Choroid plexus epithelial cell (primary cell): ENCODE data around the gene DTX1.

Experiments
- DNase-seq: peaks from one replicate; pipeline ENCODE4 v3.0.0-alpha.2; 2010; ENCODE audit warnings: low read depth
- H3K4me3 ChIP-seq: 2 replicates; pipeline ENCODE4 v1.5.1; 2011; ENCODE audit warnings: low read depth, mild to moderate bottlenecking, control low read depth, low read length, moderate library complexity
- TF ChIP-seq, protein P1 (sequence below): conservative IDR thresholded peaks from 2 replicates; pipeline ENCODE4 v1.5.1; 2011; ENCODE audit warnings: low read depth, mild to moderate bottlenecking, control low read depth, inconsistent platforms, low read length, moderate library complexity

The DTX1 gene

DNA sequence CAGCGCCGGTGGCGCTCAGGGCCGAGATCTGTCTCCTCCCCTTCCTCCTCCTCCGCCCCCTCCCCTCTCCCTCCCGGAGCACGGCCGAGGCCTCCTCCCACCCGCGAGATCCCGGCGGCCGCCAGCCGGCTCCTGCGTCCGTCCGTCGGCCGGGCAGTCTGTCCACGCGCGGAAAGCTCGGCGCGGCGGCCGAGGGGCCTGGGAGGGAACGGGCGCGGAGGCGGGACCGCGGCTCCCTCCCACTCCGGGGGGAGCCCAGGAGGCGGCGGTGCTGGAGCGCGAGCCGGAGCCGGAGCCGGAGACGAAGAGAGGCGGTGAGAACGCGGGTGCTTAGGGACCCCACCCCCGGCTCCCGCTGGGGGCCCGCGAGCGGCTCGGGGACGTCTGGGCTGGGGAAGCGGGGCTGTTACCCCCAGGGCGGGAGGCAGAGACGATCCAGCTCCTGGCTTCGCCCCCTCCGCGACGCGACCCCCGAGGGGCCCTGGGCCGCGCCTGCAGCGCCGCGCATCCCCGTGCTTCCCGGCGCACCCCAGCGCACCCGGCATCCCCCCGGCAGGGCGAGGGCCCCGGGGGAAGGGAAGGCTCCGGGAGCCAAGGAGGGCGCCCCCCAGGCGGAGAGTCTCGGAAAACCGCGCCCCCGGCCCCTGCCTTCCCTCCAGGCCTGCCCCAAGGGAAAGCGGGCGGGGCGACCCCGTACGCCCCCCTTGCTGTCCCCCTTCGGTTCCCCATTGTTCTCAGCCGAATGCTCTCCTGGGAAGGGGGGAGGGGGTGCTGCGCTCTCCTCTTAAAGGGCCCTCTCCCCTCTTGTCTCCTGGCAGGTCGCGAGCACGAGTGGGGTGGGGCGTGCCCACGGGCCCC is at the start of gene DTX1:
Gene DTX1 (plus strand): TSS at position 100 of the 858 bp plus-strand sequence. CDS start 1,463 bp downstream, outside the sequence.
- DNase-seq = no peak
- H3K4me3 ChIP-seq = peak within 1 kb of the TSS; percentile 29
- TF ChIP-seq, protein P1, sequence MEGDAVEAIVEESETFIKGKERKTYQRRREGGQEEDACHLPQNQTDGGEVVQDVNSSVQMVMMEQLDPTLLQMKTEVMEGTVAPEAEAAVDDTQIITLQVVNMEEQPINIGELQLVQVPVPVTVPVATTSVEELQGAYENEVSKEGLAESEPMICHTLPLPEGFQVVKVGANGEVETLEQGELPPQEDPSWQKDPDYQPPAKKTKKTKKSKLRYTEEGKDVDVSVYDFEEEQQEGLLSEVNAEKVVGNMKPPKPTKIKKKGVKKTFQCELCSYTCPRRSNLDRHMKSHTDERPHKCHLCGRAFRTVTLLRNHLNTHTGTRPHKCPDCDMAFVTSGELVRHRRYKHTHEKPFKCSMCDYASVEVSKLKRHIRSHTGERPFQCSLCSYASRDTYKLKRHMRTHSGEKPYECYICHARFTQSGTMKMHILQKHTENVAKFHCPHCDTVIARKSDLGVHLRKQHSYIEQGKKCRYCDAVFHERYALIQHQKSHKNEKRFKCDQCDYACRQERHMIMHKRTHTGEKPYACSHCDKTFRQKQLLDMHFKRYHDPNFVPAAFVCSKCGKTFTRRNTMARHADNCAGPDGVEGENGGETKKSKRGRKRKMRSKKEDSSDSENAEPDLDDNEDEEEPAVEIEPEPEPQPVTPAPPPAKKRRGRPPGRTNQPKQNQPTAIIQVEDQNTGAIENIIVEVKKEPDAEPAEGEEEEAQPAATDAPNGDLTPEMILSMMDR = no peak

DNA sequence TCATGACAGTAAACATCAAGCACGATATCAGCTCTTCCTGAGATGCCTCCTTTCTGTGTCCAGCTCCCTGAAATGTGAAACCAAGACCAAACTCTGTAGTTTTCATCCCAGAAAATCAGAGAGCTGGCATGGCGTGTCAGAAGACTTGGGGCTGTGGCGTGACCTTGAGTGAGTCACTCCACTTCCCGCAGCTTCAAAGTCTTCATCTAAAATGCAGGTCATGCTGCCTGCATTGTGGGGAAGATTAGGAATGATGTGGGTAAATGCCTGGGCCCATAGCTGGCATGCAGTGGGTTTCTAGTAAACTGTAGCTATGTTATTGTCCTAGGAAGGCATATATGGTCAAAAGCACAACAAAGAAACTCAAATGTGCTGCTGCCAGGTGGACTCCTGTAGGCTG is 49.4 kb upstream of the DTX1 start:
- no peak overlapping the region for H3K4me3 ChIP-seq
- DNase-seq = peak; percentile 54
- TF ChIP-seq, protein P1 = no peak

DNA sequence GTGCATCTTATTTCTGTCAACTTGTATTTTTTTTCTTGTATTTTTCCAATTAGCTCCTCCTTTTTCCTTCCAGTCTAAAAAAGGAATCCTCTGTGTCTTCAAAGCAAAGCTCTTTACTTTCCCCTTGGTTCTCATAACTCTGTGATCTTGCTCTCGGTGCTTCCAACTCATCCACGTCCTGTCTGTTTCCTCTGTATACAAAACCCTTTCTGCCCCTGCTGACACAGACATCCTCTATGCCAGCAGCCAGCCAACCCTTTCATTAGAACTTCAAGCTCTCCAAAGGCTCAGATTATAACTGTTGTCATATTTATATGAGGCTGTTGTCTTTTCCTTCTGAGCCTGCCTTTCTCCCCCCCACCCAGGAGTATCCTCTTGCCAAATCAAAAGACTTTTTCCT is 45.8 kb upstream of the DTX1 start:
- DNase-seq = no peak
- no peak overlapping the region for H3K4me3 ChIP-seq
- TF ChIP-seq, protein P1 = no peak

DNA sequence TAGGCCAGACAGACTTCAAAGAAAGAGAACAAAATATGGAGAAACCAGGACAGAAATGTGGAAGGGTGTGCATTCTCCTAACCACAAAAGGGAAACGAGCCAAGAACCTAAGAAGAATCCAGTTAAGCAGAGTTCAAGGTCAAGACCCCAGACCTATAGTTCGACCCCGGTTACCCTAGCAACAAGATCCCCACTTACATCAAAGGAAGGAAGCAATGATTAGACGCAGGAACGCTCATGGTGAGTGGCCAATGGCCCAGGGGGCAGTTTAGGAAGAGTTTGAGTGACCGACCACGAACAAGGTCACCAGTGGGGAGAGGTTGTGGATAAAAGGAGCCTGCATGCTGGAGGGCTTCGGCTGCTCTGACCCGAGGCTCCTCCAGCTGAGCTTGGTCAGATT is 42.0 kb upstream of the DTX1 start:
- H3K4me3 ChIP-seq = no peak overlapping the region
- TF ChIP-seq, protein P1 = no peak
- no peak for DNase-seq

DNA sequence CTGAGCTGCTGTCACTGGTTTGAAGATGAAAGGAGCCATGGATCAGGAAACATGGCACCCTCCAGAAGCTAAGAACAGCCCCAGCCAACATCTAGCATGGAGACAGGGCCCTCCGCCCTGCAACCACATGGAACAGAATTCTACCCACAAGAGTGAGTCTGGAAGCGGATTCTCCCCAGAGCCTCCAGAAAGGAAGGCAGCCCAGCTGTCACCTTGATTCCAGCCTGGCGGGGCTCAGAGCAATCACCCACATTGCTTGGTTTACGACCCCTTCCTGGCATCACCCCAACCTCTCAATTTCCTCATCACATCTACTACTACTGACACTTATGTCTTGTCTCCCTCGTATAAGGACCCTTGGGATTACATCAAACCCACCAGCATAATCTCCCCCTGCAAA is 39.7 kb upstream of the DTX1 start:
- no peak for DNase-seq
- H3K4me3 ChIP-seq = no peak overlapping the region
- TF ChIP-seq, protein P1 = no peak

DNA sequence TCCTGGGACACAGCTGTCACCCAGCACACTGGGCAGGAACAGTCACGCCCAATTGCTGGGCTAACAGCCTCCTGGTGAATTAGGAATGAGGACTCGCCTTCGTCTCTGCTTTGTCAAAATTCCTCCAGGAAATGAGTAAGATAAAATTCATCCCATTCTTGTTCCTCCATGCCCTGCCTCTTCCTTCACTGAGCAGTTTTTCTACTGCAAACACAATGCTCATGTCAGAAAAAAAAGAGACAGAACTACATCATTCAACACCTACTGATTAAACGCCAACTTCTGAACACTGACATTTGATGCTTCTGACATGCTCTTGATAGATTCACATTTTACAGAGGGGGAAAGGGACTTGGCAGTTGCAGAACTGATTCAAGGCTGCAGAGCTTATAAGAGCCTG is 37.5 kb upstream of the DTX1 start:
- TF ChIP-seq, protein P1 = no peak
- no peak for DNase-seq
- no peak overlapping the region for H3K4me3 ChIP-seq

DNA sequence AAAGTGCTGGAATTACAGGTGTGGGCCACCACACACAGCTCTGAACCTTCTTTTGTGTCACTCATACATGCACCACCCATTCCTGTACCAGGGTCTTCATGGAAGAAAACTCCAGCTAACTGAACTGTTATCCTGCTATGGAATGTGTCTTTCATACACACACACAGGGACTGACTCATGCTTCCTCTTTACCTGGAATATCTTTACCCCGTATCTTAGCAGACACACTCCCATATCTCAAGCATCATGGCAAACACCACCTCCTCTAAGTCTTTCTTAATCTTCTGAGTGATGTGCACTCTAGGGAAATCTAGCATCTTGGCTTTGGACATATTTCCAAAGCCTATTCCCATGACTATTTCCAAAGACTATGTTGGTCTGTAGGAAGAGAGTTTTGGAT is 35.0 kb upstream of the DTX1 start:
- TF ChIP-seq, protein P1 = no peak
- DNase-seq = no peak
- H3K4me3 ChIP-seq = no peak overlapping the region
